Urothelium cell line (cell line): Measurements from ENCODE around the gene SLC25A30.
"Not testable (repeated sequence)": the region's sequence is repeated elsewhere in the genome, so short reads cannot be mapped to it uniquely, and the experiment has no call there.

ENCODE experiments used
- DNase-seq: peaks from one replicate; pipeline ENCODE4 v3.0.0; 2011; ENCODE audit warnings: low spot score, mixed read lengths
- FAIRE-seq: peaks from 2 replicates; lab custom pipeline; 2011; peaks lifted over from hg19 to GRCh38; lab: Jason Lieb, UNC

SLC25A30 gene

DNA sequence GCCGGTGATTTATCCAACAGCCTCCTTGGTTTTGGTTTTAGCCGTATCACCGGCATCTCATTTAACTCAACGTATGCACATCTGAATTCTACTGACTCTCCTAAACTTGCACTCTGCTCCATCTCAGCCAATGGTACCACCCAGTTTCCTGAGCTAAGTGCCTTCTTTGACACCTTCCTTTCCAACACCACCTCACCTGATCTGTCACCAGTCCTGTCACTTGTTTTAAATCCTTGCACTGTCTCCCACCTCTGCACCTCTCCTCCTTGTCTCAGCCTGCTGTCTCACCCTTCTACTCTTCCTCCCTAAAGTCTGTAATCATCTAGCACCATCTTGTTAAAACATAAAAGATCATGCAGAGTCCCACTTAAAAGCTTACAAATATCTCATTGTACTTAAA is 49.1 kb downstream of the SLC25A30 start:
- FAIRE-seq (no peak), DNase-seq (no peak)

DNA sequence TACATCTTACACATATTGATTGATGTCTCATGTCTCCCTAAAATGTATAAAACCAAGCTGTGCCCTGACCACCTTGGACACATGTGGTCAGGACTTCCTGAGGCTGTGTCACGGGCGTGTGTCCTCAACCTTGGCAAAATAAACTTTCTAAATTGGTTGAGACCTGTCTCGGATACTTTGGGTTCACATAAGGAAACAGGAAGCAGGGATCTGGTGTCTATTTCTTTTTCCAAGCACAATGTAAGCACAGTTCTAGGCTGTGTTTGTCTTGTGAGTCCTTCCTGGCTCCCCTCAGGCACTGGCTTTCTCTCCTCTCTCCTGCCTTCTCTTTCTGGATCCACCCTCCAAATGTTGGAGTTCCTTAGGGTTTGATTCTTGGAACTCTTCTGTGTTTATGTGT is 49.6 kb downstream of the SLC25A30 start:
- no peak for DNase-seq
- no peak for FAIRE-seq

DNA sequence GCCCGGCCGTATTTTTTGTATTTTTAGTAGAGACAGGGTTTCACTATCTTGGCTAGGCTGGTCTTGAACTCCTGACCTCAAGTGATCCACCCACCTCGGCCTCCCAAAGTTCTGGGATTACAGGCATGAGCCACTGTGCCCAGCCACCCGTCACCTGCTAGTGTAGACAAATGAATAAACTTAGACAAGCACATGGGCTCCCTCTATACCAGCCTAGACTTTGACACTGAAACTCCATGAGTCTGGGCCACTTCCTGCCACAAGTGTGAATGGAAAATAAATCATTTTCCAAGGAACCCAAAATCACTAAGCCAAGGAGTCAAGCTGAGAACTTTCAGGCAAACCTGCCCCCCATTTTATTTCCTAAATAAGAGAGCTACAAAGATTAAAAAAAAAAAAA is 50.2 kb downstream of the SLC25A30 start:
- DNase-seq (no peak), FAIRE-seq (no peak)

DNA sequence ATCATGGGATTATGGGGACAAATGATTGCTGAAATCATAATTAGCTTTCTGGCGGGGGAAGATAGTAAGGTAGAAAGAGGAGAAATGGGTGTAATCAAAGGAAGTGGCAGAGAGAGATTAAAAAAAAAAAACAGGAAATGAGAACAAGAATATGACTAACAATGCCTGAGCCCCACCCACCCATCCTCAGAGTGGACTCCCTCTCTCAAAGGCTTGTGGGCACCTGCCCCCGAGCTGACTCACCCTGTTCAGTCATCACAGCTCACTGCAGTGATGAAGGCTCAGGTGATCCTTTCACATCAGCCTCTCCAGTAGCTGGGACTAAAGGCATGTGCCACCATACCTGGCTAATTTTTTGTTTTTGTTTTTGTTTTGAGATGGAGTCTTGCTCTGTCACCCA is 50.8 kb downstream of the SLC25A30 start:
- DNase-seq (peak; percentile 85), FAIRE-seq (no peak)

DNA sequence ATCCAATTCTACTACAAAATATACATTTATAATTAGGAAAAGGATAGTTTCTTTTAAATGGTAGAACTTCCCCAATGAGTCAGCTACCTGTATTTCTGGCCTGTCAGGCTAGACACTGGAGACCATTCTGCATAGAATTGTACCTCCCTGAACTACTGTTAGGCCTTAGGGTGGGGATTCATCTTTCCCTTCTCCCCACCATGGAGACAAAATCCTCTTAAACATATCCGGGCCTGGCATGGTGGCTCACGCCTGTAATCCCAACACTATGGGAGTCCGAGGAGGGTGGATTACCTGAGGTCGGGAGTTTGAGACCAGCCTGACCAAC is 52.7 kb downstream of the SLC25A30 start:
- DNase-seq (no peak), FAIRE-seq (no peak)

DNA sequence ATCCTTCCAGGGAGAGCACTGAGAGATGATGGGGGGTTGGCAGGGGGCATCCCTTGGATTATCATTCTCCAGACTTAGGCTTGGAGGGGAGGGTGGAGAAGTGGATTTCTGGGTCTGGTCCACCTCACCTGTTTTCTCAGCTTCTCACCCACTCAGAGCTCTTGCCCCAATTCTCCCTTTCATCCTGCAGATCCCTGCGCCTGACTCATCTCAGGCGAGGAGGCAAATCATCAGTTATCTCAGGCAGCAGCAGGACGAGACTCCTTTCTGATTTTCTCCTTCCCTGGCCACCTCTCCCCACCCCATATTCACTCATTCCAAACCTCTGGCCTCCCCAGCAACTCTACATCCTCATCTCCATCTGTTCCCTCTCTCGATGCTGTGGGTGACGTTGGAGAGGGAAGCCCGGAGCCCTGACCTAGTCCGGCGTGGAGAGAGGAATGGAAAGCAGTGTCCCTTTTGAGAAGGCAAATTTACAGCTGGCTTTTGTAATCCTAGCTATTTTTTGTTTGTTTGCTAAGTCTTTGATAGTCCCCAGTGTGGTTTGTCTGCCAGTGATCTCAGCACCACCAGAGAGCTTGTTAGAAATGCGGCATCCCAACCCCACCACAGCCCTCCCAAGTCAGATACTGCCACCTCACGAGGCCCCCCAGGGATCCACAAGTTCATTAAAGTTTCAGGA is 53.2 kb downstream of the SLC25A30 start:
- DNase-seq = no peak
- no peak for FAIRE-seq

DNA sequence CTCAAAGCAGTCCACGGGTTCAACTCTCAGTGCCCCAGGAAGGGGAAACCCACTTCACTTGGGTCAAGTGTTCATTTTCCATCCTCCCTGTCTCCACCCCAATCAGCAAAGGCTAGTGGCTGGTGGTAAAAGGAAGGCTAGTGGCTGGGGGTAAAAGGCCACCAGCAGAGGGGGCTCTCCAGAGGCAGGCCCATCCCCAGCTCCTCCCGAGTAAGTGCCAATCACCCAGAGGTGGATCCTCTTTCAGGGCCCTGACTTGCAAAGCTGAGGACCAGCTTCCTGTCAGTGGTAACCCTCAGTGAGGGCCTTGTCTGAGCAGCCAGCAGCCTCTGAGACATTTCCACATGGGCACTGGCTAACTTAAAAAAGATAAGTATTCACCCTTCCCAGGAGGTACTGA is 55.2 kb downstream of the SLC25A30 start:
- FAIRE-seq = no peak
- DNase-seq = no peak

DNA sequence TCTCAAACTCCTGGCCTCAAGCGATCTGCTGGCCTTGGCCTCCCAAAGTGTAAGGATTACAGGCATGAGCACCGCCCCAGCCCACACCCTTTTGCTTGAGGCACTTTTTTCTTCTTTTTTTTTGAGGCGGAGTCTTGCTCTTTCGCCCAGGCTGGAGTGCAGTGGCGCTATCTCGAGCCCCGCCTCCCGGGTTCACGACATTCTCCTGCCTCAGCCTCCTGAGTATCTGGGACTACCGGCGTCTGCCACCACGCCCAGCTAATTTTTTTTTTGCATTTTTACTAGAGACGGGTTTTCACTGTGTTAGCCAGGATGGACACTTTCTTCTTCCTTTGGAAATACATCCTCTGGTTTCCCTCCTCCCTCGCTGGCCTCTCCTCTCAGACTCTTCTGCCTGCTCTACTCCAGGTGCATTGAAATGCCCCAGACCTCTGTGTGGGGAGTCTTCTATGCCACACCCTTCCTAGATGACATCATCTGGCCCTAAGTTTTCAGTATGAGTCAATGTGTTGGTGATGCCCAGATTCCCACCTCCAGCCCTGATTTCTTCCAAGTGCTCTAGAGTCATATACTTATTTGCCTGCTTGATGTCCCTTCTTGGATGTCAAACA is 56.5 kb downstream of the SLC25A30 start:
- DNase-seq (peak; percentile 49), FAIRE-seq (no peak)

DNA sequence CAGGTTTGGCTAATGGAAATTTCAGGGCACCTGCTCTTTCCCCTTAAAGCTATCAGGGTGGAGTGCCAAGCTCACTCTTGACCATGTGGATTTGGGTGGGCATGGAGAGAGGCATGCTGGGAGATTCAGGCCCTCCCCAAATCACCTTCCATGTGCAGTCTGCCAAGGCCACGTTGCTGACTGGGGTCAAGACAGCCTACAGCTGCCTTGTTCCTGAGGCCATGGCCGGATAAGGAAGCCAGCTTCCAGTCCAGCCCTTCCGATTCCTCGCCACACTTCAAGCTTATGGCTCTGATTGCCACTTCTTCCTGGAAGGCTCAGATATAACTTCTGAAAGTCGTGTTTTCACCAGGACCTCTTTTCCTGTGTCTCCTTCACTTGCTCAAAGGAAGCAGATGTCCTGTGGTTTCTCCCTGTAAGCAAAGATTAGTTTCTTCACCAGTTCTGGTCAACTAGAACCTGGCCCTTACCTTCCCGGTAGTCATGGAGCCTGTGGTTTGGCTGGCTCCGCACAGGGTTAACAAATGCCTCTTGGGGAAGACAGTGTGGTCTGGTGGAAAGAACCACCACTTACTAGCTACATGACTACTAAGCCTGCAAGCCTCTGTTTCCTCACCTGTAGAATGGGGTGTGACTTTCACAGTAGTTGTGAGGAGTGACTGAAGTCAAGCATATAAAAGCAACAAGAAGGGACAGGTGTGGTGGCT is 61.1 kb downstream of the SLC25A30 start:
- FAIRE-seq (no peak), DNase-seq (no peak)

DNA sequence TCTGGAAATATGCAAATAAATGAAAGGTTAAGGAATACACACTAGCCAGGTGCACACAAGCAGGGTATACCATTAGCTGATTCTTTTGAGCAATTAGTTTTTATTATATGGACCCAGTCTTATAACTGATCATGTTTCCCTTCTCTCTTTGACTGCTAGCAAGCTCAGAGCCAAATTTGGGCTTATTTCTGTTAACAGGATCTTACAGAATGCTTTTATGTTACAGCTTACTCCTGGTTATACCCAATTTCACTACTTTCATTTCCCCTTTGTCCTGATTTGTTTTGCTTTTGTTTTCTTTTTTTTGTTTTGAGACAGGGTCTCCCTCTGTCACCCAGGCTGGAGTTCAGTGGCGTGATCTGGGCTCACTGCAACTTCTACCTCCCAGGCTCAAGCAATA is 64.3 kb downstream of the SLC25A30 start:
- no peak for DNase-seq
- no peak for FAIRE-seq

DNA sequence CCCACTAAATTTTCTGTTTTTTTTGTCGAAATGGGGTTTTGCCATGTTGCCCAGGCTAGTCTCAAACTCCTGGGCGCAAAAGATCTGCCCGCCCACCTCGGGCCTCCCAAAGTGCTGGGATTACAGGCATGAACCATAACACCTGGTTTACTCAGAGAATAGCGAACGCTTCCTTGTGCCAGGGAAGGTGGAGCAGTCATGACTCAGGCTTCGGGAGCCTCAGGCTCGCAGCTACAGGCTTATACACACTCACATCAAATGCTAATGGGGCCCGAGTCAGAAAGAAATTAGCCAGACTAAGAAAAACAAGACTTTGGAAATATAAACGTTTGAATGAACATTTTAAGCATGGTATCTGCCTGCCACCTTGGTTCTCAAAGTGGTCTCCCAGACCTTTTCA is 66.1 kb downstream of the SLC25A30 start:
- DNase-seq (no peak), FAIRE-seq (no peak)

DNA sequence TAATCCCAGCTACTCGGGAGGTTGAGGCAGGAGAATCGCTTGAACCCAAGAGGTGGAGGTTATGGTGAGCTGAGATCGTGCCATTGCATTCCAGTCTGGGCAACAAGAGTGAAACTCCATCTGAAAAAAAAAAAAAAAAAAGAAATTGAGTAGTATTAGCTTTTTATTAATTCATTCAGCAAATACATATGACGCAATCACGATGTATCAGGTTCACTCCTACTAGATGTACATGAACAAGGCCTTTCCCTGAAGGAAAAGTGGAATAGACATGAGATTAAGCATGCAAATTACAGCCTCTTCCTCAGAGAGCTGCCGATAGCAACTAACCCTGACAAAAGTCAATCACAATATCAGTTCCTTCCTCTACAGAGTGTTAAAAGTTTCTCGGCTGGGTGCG is 68.0 kb downstream of the SLC25A30 start:
- DNase-seq (no peak), FAIRE-seq (no peak)

DNA sequence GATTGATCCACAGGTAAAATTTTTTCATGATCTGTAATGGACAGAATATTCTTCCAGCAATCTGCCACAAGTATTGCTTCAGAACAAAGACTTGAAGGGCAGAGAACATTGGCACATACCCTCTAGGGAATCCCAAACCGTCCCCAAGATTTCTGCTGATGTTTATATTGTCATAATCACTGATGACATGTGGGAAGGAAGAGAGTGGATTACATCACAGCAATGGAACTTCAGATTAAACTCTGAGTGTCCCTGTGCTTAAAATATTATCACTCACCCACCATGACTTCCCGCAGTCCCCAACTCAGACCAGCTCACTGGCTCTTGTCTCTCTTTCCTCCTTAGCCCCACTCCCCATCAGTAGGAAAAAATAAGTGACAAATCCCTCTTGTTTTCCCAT is 68.7 kb downstream of the SLC25A30 start:
- FAIRE-seq (no peak), DNase-seq (no peak)

DNA sequence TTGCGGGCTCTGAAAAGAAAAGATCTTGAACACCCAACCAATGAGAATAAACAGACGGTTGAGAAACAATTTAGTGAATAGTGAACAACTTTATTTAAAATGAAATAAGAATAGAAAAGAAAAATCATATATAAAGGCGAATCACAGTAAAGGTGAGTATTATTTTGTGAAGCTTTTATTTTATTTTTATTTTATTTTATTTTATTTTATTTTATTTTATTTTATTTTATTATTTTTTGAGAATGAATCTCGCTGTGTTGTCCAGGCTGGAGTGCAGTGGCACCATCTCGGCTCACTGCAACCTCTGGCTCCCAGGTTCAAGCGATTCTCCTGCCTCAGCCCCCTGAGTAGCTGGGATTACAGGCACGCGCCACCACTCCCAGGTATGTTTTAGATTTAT is 74.1 kb downstream of the SLC25A30 start:
- not testable (repeated sequence) for FAIRE-seq, DNase-seq
